Measurements from ENCODE around the gene RBM20. TPM values are rescaled to one million over a fixed set of nuclear protein-coding genes. Genes with fewer than 3 reads are reported as not detected.

The RBM20 gene
- polyA plus RNA-seq, 3 donors = not detected

- 96% methylated on average over 7 of the region's 10 CpGs for WGBS (ENCODE audit: insufficient coverage)
- Mint-ChIP-seq H3K36me3 (peaks cover 72 to 79% of the 10 kb centered on the region in 2 donors), H3K4me3 (no peak overlapping the region)
Measured at GRCh38 chr10:110883924-110884323, 239.8 kb downstream of the RBM20 start.

GRCh38 chr10:110885932-110886674 is 242.0 kb downstream of the RBM20 start:
- H3K9ac ChIP-seq (ENCODE audit: insufficient read depth, low read length, poor library complexity, severe bottlenecking) = no peak overlapping the region
- no peaks in the 10 kb centered on the region for H3K9me3 ChIP-seq (replicated peaks in 1 of 2; ENCODE audit: control insufficient read depth in 1 of 2, insufficient read depth in 1 of 2, low read length in 2 of 2)
- H3K27ac Mint-ChIP-seq = peak overlapping the region in 1 of 7 donors; percentile 11
- H3K4me3 ChIP-seq (replicated peaks in 1 of 3; ENCODE audit: low read depth in 2 of 3, low read length in 3 of 3) = no peak overlapping the region
- WGBS (ENCODE audit: insufficient coverage) = 100% methylated on average over 2 of the region's 5 CpGs
- no peak for DNase-seq
- peaks cover 26% of the 10 kb centered on the region for H3K79me2 ChIP-seq (ENCODE audit: insufficient read depth, low read length)
- H3K36me3 Mint-ChIP-seq = peaks cover 76 to 81% of the 10 kb centered on the region in 2 donors
- H3K9me3 Mint-ChIP-seq = no peaks in the 10 kb centered on the region
- H3K4me3 Mint-ChIP-seq = no peak overlapping the region
- no peaks in the 10 kb centered on the region for H3K4me1 ChIP-seq (ENCODE audit: control insufficient read depth in 1 of 2, insufficient read depth in 2 of 2, low read length in 2 of 2)
- H3K36me3 ChIP-seq (replicated peaks in 1 of 2; ENCODE audit: control insufficient read depth in 1 of 2, insufficient read depth in 2 of 2, low read length in 2 of 2) = peaks cover 94 to 99% of the 10 kb centered on the region in 2 donors
- no peak overlapping the region for H2AFZ ChIP-seq (ENCODE audit: insufficient read depth, low read depth, low read length, poor library complexity, severe bottlenecking)
- intact Hi-C loops (cut with micrococcal nuclease) = no loop called here
- peak overlapping the region in 1 of 2 donors; percentile 45 for H3K27ac ChIP-seq (ENCODE audit: low read depth in 1 of 2, low read length in 2 of 2)
- H3K4me2 ChIP-seq (replicated peaks; ENCODE audit: extremely low read depth, low read length, poor library complexity, severe bottlenecking) = no peak overlapping the region
- H3K27me3 ChIP-seq (ENCODE audit: control insufficient read depth in 2 of 2, insufficient read depth in 2 of 2, low read length in 2 of 2) = no peaks in the 10 kb centered on the region
- no peak for TF ChIP-seq CTCF (IDR thresholded peaks at IDR 0.05)
- peaks cover 69% of the 10 kb centered on the region for H4K20me1 ChIP-seq (ENCODE audit: insufficient read depth, low read length)
- H3K27me3 Mint-ChIP-seq (ENCODE audit: low read depth in 3 of 3) = no peaks in the 10 kb centered on the region
- H3K4me1 Mint-ChIP-seq = no peaks in the 10 kb centered on the region

More at GRCh38 chr10:110883924-110884323, 239.8 kb downstream of the RBM20 start:
- Mint-ChIP-seq H3K27ac (no peak overlapping the region), H3K27me3 (ENCODE audit: low read depth in 3 of 3) (no peaks in the 10 kb centered on the region), H3K4me1 (no peaks in the 10 kb centered on the region), H3K9me3 (no peaks in the 10 kb centered on the region)
- Histone ChIP-seq H4K20me1 (ENCODE audit: insufficient read depth, low read length) (peaks cover 74% of the 10 kb centered on the region), H3K79me2 (ENCODE audit: insufficient read depth, low read length) (peaks cover 42% of the 10 kb centered on the region), H2AFZ (ENCODE audit: insufficient read depth, low read depth, low read length, poor library complexity, severe bottlenecking) (no peak overlapping the region), H3K36me3 (replicated peaks in 1 of 2; ENCODE audit: control insufficient read depth in 1 of 2, insufficient read depth in 2 of 2, low read length in 2 of 2) (peaks cover 91 to 99% of the 10 kb centered on the region in 2 donors), H3K27me3 (ENCODE audit: control insufficient read depth in 2 of 2, insufficient read depth in 2 of 2, low read length in 2 of 2) (no peaks in the 10 kb centered on the region), H3K9me3 (replicated peaks in 1 of 2; ENCODE audit: control insufficient read depth in 1 of 2, insufficient read depth in 1 of 2, low read length in 2 of 2) (no peaks in the 10 kb centered on the region), H3K4me3 (replicated peaks in 1 of 3; ENCODE audit: low read depth in 2 of 3, low read length in 3 of 3) (no peak overlapping the region), H3K4me1 (ENCODE audit: control insufficient read depth in 1 of 2, insufficient read depth in 2 of 2, low read length in 2 of 2) (no peaks in the 10 kb centered on the region), H3K27ac (ENCODE audit: low read depth in 1 of 2, low read length in 2 of 2) (peak overlapping the region in 1 of 2 donors; percentile 4), H3K4me2 (replicated peaks; ENCODE audit: extremely low read depth, low read length, poor library complexity, severe bottlenecking) (no peak overlapping the region), H3K9ac (ENCODE audit: insufficient read depth, low read length, poor library complexity, severe bottlenecking) (no peak overlapping the region)
- DNase-seq = no peak
- TF ChIP-seq CTCF (IDR thresholded peaks at IDR 0.05) = no peak
- intact Hi-C loops (cut with micrococcal nuclease) = loop anchor here in 1 of 2 donors (5.0 kb wide), 1 partner anchor 137 kb away; no protein-coding TSS in a partner anchor

Measured in CD14-positive monocyte (primary cell).